Left lobe of liver (tissue), 2 donors: ENCODE data around the gene KCTD1. TPM values are rescaled to one million over a fixed set of nuclear protein-coding genes. Genes with fewer than 3 reads are reported as not detected.
A peak's percentile ranks its signal among the peaks of the same experiment; 100 is the strongest.

Experiments
- ATAC-seq: fragments of 200-7000 bp; cut with Tn5 transposase; one replicate; pipeline ENCODE4 v1.9.1; 2020; ENCODE audit warnings: mild to moderate bottlenecking, moderate library complexity
- DNase-seq: peaks from one replicate; pipeline ENCODE4 v3.0.0-alpha.2; 2020; ENCODE audit warnings: low spot score
- total RNA-seq: library from RNA; stranded (reverse); gene quantifications from one replicate; pipeline ENCODE4 v1.2.1, GENCODE V29; 2021
- donor health status: DM: no; HTN: no; CAD: no; lungs with moderate emphysema.
- donor health status: DM: no; HTN: yes; CAD: no.

KCTD1 gene
- total RNA-seq, 1 donor from 2014 or later, result 5.0 TPM

GRCh38 chr18:26524504-26525351 lies 23.6 kb downstream of the KCTD1 start:
- ATAC-seq, result no peak
- DNase-seq, result no peak

GRCh38 chr18:26524002-26524401 lies 24.4 kb downstream of the KCTD1 start:
- no peak for DNase-seq
- no peak for ATAC-seq

GRCh38 chr18:26521617-26522016 lies 26.7 kb downstream of the KCTD1 start:
- ATAC-seq, result no peak
- no peak for DNase-seq

GRCh38 chr18:26520974-26521373 lies 27.4 kb downstream of the KCTD1 start:
- ATAC-seq, result no peak
- no peak for DNase-seq

GRCh38 chr18:26519114-26519513 lies 29.2 kb downstream of the KCTD1 start:
- DNase-seq (no peak), ATAC-seq (no peak)

- ATAC-seq, result no peak
Measured at GRCh38 chr18:26516964-26517363, 31.4 kb downstream of the KCTD1 start.

GRCh38 chr18:26515643-26516487 lies 32.5 kb downstream of the KCTD1 start:
- ATAC-seq, result no peak
- no peak for DNase-seq

More at GRCh38 chr18:26516964-26517363, 31.4 kb downstream of the KCTD1 start:
- no peak for DNase-seq

- ATAC-seq (peak; percentile 41), DNase-seq (no peak)
Measured at GRCh38 chr18:26511339-26512071, 36.8 kb downstream of the KCTD1 start.

GRCh38 chr18:26510337-26510736 lies 38.0 kb downstream of the KCTD1 start:
- DNase-seq (no peak), ATAC-seq (no peak)

GRCh38 chr18:26506012-26506411 lies 42.3 kb downstream of the KCTD1 start:
- DNase-seq (no peak), ATAC-seq (no peak)

- ATAC-seq, result no peak
- no peak for DNase-seq
Measured at GRCh38 chr18:26504831-26505230, 43.5 kb downstream of the KCTD1 start.

GRCh38 chr18:26503382-26503781 lies 45.0 kb downstream of the KCTD1 start:
- ATAC-seq (no peak), DNase-seq (no peak)

- DNase-seq, result no peak
- ATAC-seq, result no peak
Measured at GRCh38 chr18:26502823-26503222, 45.5 kb downstream of the KCTD1 start.

GRCh38 chr18:26497866-26498265 lies 50.5 kb downstream of the KCTD1 start:
- ATAC-seq (no peak), DNase-seq (no peak)

GRCh38 chr18:26496528-26496927 lies 51.8 kb downstream of the KCTD1 start:
- DNase-seq (no peak), ATAC-seq (no peak)

GRCh38 chr18:26495287-26495686 lies 53.1 kb downstream of the KCTD1 start:
- no peak for ATAC-seq
- no peak for DNase-seq

GRCh38 chr18:26493021-26493420 lies 55.3 kb downstream of the KCTD1 start:
- DNase-seq, result no peak
- ATAC-seq, result no peak

GRCh38 chr18:26491194-26491816 lies 57.0 kb downstream of the KCTD1 start:
- ATAC-seq (peak; percentile 66), DNase-seq (no peak)

GRCh38 chr18:26489881-26490280 lies 58.5 kb downstream of the KCTD1 start:
- DNase-seq, result no peak
- peak; percentile 27 for ATAC-seq

- no peak for ATAC-seq
- DNase-seq, result no peak
Measured at GRCh38 chr18:26489191-26489590, 59.2 kb downstream of the KCTD1 start.
